ENCODE results near the gene ARPC2. TPM values are rescaled to one million over a fixed set of nuclear protein-coding genes. Genes with fewer than 3 reads are reported as not detected.
A peak's percentile ranks its signal among the peaks of the same experiment; 100 is the strongest.

Gene ARPC2
- total RNA-seq, 1 donor from 2014 or later, result 507 TPM

DNA sequence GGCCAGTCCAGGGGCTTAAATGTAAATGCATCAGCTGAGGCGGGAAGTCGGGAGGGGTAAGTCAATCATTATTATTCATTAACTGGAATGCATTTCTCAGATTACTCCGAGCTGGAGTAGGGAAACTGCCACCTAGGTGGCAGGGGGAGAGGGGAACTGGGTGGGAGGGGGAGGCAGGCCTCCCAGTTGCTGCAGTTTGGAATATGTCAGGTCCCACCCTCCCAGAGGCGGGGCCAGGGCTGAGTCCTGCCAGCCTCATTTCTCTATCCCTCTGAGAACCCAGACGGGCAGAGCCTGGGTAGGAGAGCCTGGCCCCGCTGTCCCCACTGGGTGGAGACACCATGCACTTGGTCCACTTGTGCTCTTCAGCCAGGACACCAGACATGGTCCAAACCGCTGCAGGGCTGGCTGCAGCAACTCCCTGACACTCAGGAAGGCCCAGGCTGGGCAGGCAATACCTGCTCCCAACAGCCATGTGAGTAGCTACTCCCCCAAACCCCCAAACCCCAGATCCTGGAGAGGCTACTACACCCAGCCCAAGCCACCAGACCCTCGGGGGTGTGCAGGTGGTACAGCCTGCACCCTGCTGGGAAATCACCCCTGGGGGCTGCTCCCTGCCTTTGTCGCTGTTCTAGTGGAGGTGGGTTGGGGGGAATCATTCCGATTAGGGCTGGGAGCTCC, 43.9 kb downstream of the ARPC2 start, which contains the start of gene GPBAR1:
Gene GPBAR1 (plus strand): TSS at position 274 of the 681 bp plus-strand sequence. CDS start 1,710 bp downstream, outside the sequence.
- Mint-ChIP-seq H3K9me3 (no peaks in the 10 kb centered on the region), H3K4me3 (no peak within 1 kb of the TSS), H3K27me3 (ENCODE audit: insufficient read depth) (no peaks in the 10 kb centered on the region), H3K4me1 (ENCODE audit: low read depth) (peaks cover 19% of the 10 kb centered on the region), H3K27ac (peak within 1 kb of the TSS; percentile 40), H3K36me3 (ENCODE audit: low read depth) (peaks cover 18% of the 10 kb centered on the region)
- no peak for DNase-seq (ENCODE audit: low spot score)
- intact Hi-C loops (cut with micrococcal nuclease), result no loop called here

DNA sequence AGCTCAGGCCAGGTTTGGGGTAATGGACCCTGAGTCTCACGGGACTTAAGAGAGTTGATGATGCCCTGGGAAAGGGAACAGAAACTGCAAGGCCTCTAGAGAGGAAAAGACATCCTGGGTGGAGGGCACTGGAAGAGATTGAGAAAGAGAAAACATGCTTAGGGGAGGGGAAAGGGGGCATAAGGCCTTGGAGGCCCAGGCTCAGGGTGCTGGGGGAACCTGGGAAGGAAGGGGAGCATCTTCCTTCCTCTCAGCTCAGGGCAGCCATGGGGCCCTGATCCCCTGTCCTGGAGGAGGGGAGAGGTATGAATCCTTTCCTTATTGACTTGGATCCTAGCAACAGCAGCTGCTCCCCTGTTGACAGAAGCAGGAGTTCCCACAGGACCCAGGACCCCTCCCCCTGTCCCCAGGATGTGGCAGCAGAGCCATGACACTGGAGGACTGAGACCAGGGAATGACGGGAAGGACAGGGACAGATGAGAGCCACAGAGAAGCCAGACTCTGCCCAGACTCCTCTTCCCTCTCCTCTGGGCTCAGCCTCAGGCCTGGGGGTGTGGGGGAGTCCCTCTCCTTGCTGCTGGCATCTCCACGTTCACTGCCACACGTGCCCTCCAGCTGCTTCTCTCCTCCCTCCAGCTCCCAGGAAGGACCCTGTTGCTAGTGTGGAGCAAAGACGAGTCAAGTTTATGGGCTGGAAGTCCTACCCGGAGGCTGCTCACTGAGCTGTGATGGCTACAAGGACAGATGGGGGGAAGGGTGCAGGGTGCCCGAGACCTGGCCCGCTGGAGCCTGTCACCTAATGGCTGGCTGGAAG, 44.6 kb downstream of the ARPC2 start:
- intact Hi-C loops (cut with micrococcal nuclease), result no loop called here
- Mint-ChIP-seq H3K36me3 (ENCODE audit: low read depth) (peaks cover 18% of the 10 kb centered on the region), H3K27ac (no peak overlapping the region), H3K9me3 (no peaks in the 10 kb centered on the region), H3K4me1 (ENCODE audit: low read depth) (peaks cover 20% of the 10 kb centered on the region), H3K4me3 (no peak overlapping the region), H3K27me3 (ENCODE audit: insufficient read depth) (no peaks in the 10 kb centered on the region)
- no peak for DNase-seq (ENCODE audit: low spot score)

DNA sequence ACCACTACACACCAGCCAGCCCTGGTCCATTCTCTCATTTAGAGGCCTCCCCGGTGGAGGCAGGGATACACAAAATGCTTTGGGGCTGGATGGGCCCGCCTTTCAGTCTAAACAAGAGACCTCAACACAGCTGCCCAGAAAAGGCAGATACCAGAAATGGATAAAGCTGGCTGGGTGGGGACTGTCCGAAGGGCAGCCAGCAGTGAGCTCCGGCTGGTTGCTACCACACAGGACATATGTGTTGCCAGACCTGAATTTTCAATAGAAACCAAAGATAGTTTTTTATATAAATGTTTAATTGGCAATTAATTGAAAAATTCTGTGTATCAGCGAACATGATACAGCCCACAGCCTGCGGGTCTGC, 45.2 kb downstream of the ARPC2 start:
- H3K9me3 Mint-ChIP-seq, result no peaks in the 10 kb centered on the region
- H3K27me3 Mint-ChIP-seq (ENCODE audit: insufficient read depth), result no peaks in the 10 kb centered on the region
- H3K36me3 Mint-ChIP-seq (ENCODE audit: low read depth), result peaks cover 17% of the 10 kb centered on the region
- no peak overlapping the region for H3K27ac Mint-ChIP-seq
- no peak overlapping the region for H3K4me3 Mint-ChIP-seq
- H3K4me1 Mint-ChIP-seq (ENCODE audit: low read depth), result peaks cover 21% of the 10 kb centered on the region
- intact Hi-C loops (cut with micrococcal nuclease), result no loop called here
- DNase-seq (ENCODE audit: low spot score), result no peak

DNA sequence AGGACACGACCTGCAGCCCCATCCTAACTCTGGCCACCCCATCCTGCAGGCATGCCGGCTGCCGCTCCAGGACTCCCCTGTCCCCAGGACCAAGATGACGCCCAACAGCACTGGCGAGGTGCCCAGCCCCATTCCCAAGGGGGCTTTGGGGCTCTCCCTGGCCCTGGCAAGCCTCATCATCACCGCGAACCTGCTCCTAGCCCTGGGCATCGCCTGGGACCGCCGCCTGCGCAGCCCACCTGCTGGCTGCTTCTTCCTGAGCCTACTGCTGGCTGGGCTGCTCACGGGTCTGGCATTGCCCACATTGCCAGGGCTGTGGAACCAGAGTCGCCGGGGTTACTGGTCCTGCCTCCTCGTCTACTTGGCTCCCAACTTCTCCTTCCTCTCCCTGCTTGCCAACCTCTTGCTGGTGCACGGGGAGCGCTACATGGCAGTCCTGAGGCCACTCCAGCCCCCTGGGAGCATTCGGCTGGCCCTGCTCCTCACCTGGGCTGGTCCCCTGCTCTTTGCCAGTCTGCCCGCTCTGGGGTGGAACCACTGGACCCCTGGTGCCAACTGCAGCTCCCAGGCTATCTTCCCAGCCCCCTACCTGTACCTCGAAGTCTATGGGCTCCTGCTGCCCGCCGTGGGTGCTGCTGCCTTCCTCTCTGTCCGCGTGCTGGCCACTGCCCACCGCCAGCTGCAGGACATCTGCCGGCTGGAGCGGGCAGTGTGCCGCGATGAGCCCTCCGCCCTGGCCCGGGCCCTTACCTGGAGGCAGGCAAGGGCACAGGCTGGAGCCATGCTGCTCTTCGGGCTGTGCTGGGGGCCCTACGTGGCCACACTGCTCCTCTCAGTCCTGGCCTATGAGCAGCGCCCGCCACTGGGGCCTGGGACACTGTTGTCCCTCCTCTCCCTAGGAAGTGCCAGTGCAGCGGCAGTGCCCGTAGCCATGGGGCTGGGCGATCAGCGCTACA, 45.9 kb downstream of the ARPC2 start:
- intact Hi-C loops (cut with micrococcal nuclease), result no loop called here
- DNase-seq (ENCODE audit: low spot score), result no peak
- Mint-ChIP-seq H3K4me3 (no peak overlapping the region), H3K4me1 (ENCODE audit: low read depth) (peaks cover 17% of the 10 kb centered on the region), H3K9me3 (no peaks in the 10 kb centered on the region), H3K36me3 (ENCODE audit: low read depth) (peaks cover 18% of the 10 kb centered on the region), H3K27me3 (ENCODE audit: insufficient read depth) (no peaks in the 10 kb centered on the region), H3K27ac (no peak overlapping the region)

DNA sequence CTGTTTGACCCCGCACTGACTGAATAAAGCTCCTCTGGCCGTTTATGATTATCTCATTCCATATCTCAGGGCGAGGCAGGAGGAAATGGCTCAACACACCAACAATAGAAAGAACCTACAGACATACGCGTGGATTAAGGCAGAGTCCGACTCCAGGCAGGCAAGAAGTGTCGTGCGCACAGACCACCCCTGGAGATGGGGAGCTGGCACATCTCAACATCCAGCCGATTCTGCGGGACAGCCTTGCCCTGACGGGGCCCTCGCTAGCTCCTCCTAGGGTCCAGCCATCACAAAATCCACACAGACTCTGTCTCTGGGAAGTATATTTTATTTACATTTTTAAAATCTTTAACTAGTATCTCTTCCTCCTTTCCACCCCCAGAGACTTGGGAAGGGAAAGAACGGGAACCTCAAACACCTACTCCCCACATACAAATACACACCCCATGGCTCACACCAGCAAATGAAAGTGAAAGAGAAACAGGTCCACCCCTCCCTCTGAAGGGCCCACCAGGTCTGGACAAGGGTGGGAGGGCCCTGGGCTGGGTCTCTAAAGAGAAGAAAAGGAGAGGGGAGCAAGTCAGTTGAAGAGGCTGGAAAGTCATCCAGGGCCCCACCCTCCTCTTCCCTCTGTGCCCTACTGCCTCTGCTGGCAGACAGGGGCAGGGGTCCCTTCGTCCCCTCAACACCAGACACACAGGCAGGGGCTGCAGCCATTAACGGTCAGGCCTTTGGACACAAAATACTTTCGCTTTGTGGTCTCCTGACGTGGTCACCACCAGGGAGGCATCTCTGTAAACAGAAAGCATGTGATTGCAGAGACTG, 47.0 kb downstream of the ARPC2 start:
- DNase-seq (ENCODE audit: low spot score), result no peak
- Mint-ChIP-seq H3K36me3 (ENCODE audit: low read depth) (peaks cover 18% of the 10 kb centered on the region), H3K9me3 (no peaks in the 10 kb centered on the region), H3K27me3 (ENCODE audit: insufficient read depth) (no peaks in the 10 kb centered on the region), H3K4me3 (no peak overlapping the region), H3K27ac (peak overlapping the region; percentile 71), H3K4me1 (ENCODE audit: low read depth) (peaks cover 18% of the 10 kb centered on the region)
- intact Hi-C loops (cut with micrococcal nuclease), result no loop called here

DNA sequence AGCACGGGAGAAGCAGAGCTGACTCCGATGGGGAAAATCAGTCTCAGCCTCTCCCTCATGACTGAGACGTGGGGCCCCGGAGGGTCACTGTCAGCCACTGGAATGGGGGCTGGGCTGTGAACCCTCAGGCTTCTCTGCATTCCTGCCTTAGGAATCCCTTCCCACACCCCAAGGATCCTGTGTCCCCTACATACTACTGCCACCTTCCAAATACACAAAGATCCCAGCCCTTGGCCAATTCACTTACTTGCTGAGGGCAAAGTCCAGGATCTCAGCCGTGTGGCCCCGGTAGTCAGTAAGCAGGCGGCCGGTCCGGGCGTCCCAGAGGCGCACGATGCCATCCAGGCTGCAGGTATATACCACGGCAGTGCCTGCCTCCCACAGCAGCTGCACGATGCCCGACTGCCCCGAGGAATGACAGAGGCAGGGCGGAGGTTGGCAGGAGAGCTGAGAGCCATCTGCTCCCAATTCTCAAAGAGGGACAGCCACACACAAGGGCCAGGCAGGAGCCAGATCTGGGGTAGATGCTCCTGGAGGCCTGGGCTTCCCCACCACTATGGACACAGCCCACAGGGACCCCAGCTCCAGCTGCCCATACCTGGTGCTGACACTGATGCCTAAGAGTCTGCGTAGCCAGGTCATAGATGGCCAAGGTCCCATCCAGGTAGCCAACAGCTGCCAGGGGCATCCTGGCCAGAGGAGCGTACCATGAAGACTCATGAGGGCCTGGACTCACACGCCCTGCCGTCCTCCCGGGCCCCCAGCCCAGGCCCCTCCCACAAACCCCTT, 48.0 kb downstream of the ARPC2 start:
- intact Hi-C loops (cut with micrococcal nuclease), result no loop called here
- Mint-ChIP-seq H3K4me1 (ENCODE audit: low read depth) (peaks cover 23% of the 10 kb centered on the region), H3K27me3 (ENCODE audit: insufficient read depth) (peaks cover 1% of the 10 kb centered on the region), H3K9me3 (no peaks in the 10 kb centered on the region), H3K4me3 (no peak overlapping the region), H3K36me3 (ENCODE audit: low read depth) (peaks cover 24% of the 10 kb centered on the region), H3K27ac (no peak overlapping the region)
- no peak for DNase-seq (ENCODE audit: low spot score)

DNA sequence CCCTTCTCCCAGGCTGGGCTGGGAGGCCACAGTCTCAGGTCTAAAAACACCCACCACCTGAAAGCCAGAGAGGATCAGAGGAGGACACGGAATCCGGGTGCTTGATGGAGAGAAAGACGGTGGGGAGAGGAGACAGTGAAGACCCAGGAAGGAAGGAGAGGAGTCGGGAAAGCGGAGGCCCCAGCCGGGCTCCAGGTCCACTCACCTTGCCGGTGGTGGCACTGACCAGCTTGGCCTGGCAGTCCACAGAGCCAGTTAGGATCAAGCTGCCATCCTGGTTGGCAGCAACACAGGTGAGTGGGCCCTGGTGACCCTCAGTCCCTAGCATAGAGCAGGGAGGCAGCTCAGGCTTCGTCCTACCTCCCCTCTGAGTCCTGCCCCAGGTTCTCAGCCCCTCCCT, 48.6 kb downstream of the ARPC2 start:
- peaks cover 25% of the 10 kb centered on the region for H3K36me3 Mint-ChIP-seq (ENCODE audit: low read depth)
- peaks cover 1% of the 10 kb centered on the region for H3K27me3 Mint-ChIP-seq (ENCODE audit: insufficient read depth)
- intact Hi-C loops (cut with micrococcal nuclease), result no loop called here
- no peaks in the 10 kb centered on the region for H3K9me3 Mint-ChIP-seq
- DNase-seq (ENCODE audit: low spot score), result no peak
- H3K4me3 Mint-ChIP-seq, result no peak overlapping the region
- H3K4me1 Mint-ChIP-seq (ENCODE audit: low read depth), result peaks cover 23% of the 10 kb centered on the region
- H3K27ac Mint-ChIP-seq, result no peak overlapping the region

DNA sequence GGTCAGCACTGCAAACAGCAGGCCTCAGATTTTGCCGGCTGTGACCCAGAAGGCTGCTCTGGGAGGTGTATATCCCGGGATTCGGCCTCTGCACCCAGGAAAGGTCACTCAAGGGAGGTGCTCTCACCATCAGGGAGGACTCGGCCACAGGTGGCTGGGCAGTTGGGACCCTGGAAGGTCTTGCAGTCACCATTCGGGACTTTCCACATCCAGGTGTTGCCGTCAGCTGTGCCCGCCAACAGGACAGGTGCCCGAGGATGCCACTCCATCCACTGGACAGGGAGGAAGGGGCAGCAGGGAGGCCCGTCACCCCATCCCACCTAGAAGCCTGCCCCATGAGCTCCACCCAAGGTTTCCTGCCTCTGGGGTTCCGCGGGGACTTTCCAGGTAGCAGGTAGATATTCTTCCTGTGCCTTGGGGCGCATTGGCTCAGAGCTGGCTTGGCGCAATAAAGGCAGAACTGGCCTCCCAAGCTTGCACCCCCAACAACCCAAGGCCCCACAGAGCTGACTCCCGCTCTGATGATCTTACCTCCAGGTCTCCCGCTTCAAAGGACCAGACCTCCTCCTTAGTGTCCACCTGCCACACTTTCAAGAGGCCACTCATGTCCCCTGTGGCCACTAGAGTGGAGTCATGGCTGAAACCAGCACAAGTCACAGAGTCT, 49.5 kb downstream of the ARPC2 start:
- Mint-ChIP-seq H3K36me3 (ENCODE audit: low read depth) (peaks cover 25% of the 10 kb centered on the region), H3K27ac (peak overlapping the region; percentile 34), H3K4me1 (ENCODE audit: low read depth) (peaks cover 30% of the 10 kb centered on the region), H3K27me3 (ENCODE audit: insufficient read depth) (peaks cover 1% of the 10 kb centered on the region), H3K4me3 (no peak overlapping the region), H3K9me3 (no peaks in the 10 kb centered on the region)
- intact Hi-C loops (cut with micrococcal nuclease), result no loop called here
- no peak for DNase-seq (ENCODE audit: low spot score)

DNA sequence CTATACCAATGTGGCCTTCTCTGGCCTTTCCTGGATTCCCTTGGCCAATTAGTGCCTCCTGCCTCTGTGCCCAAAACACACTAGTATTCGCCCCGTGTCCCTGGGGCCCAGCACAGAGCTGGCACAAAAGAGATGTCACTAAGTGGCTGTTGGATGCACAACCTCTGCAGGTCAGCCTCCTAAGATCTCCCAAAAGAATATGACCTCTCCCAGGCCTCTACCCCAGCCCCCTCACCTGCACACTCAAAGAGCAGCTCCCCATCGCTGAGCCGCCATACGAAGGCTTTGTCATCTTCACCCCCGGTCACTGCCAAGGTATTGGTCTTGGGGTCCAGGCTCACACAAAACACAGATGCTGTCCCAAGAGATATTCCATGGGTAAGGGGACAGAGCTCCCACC, 50.3 kb downstream of the ARPC2 start:
- H3K27ac Mint-ChIP-seq, result no peak overlapping the region
- peaks cover 1% of the 10 kb centered on the region for H3K27me3 Mint-ChIP-seq (ENCODE audit: insufficient read depth)
- peak overlapping the region; percentile 31 for H3K4me3 Mint-ChIP-seq
- H3K36me3 Mint-ChIP-seq (ENCODE audit: low read depth), result peaks cover 30% of the 10 kb centered on the region
- no peaks in the 10 kb centered on the region for H3K9me3 Mint-ChIP-seq
- intact Hi-C loops (cut with micrococcal nuclease), result no loop called here
- no peak for DNase-seq (ENCODE audit: low spot score)
- H3K4me1 Mint-ChIP-seq (ENCODE audit: low read depth), result peaks cover 38% of the 10 kb centered on the region

DNA sequence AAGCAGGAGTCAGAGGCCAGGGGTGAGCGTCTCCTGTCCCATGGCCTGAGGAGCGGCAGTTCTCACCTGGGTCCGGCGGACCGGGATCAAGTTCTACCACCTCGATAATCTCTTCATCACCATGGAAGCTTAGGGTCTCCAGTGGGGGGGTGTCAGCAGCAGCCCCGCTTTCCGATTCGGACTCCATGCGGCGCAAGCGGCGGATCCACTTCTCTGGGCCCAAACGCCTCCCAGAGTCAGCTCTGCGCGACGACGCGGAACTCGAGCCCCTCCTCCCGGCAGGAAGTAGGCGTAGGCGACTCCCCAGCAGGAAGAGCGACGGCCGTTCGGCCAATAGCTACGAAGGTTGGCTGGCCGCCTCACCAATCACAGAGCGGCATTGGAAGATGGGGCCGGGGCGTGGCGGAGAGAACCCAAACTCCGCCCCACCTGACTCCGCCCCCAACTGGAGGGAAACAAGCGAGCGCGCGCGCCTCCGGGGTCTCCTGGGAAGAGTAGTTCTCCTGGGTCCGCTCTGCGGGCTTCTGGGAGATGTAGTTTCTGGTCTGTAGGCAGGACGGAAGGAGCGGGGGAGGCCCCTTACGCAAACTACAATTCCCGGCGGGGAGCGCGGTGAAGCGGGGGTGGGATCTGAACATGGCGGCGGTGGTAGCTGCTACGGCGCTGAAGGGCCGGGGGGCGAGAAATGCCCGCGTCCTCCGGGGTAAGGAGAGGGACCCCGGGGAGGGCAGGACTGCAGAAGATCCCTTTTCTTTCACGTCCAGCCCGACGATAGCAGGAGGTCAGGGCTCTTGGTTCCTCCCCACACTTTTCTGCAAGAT, 53.1 kb downstream of the ARPC2 start, which contains the start of the genes AAMP and PNKD:
Gene AAMP (minus strand): TSS at position 238 of the 821 bp plus-strand sequence. CDS start 51 bp downstream, at position 187.
Gene PNKD (plus strand): TSS at position 620 of the 821 bp plus-strand sequence. CDS start 17 bp downstream, at position 637.
- peaks cover 38% of the 10 kb centered on the region for H3K4me1 Mint-ChIP-seq (ENCODE audit: low read depth)
- intact Hi-C loops (cut with micrococcal nuclease), result loop anchor here (1.0 to 5.0 kb wide), 12 partner anchors 15 to 1272 kb away; partner anchors contain the start of genes ARPC2, BCS1L, CHPF and CNOT9
- peak within 1 kb of the TSS; percentile 89 for H3K4me3 Mint-ChIP-seq

More for the DNA sequence above, 53.1 kb downstream of the ARPC2 start, which contains the start of the genes AAMP and PNKD:
- peak; percentile 100 for DNase-seq (ENCODE audit: low spot score)
- peak within 1 kb of the TSS; percentile 87 for H3K27ac Mint-ChIP-seq
- H3K27me3 Mint-ChIP-seq (ENCODE audit: insufficient read depth), result peaks cover 1% of the 10 kb centered on the region
- H3K36me3 Mint-ChIP-seq (ENCODE audit: low read depth), result peaks cover 42% of the 10 kb centered on the region
- no peaks in the 10 kb centered on the region for H3K9me3 Mint-ChIP-seq

Data from activated T-helper 1 cell treated with anti-CD3 and anti-CD28 coated beads, Interleukin-12 subunit alpha, Interleukin-12 subunit beta, Interleukin-2, Interleukin-4 antibody, amounts not matched to agents 30 ng/mL and 10 ng/mL and 1 ng/mL, durations not matched to agents 14 hours and 24 hours and 36 hours (primary cell).